DOHH2 (cell line): ENCODE measurements around the gene TANGO2.

Source experiments
- CTCF ChIP-seq: fragments of 200-600 bp; sonication (generic); IDR thresholded peaks from one replicate; pipeline ENCODE4 v1.5.1; 2014; ENCODE audit warnings: antibody characterized with exemption, mild to moderate bottlenecking, low read depth, low read length; ENCODE audit not compliant: poor library complexity, severe bottlenecking
- EZH2phosphoT487 ChIP-seq: fragments of 200-600 bp; sonication (generic); IDR thresholded peaks from 2 replicates; pipeline ENCODE4 v1.6.1; 2017; ENCODE audit warnings: borderline replicate concordance, mild to moderate bottlenecking, antibody characterized with exemption, low read length, moderate library complexity, mixed read lengths

GRCh38 chr22:20028855-20029549 is 8.1 kb downstream of the TANGO2 start:
- no peak for TF ChIP-seq CTCF
- TF ChIP-seq EZH2phosphoT487 = no peak
